COR-L47 (cell line): ENCODE results near the gene GID4.
A peak's percentile ranks its signal among the peaks of the same experiment; 100 is the strongest.

Source experiments
- DNase-seq: peaks from one replicate; lab custom pipeline; 2025; lab: John Stamatoyannopoulos, UW

Gene GID4

DNA sequence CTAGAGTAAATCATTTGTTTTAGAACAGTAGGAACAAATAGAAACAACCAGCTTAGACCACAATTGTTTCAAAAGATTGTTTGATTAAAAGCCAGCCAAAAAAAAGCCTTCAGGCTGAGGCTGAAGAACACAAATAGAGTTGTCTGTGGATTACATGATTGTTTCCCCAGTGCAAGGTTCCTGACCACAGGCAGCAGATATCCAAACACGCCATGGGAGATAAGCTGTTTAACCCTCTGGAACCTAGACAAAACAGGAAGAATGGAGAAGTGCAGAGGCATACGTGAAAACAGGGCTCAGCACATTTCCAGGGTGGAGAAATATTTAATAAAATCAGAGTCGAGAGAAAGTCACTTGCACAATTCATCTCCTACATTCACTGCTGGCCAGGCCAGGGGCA lies 21.2 kb upstream of the GID4 start:
- DNase-seq: no peak

DNA sequence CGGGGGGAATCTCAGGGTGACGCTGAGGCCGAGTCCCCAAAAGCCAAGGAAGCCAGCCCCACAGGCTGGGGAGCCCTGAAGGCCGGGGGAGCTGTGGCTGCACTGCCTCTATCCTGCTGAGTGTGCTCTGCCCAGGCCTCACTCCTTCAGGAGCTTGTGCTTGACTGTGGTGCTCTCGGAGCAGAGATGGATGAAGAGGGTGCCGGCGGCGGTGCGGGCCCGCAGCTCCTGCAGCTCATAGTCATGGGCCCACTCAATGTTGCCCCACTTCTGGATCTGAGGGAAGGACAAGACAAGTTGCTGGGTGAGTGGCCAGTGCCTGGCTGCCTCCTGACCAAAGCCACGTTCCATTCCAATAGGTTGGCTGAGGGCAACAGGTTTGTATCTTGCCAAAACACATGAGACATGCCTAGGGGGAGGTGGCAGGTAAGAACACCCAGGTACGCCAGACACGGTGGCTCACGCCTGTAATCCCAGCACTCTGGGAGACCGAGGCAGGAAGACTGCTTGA lies 20.7 kb upstream of the GID4 start:
- DNase-seq: no peak

DNA sequence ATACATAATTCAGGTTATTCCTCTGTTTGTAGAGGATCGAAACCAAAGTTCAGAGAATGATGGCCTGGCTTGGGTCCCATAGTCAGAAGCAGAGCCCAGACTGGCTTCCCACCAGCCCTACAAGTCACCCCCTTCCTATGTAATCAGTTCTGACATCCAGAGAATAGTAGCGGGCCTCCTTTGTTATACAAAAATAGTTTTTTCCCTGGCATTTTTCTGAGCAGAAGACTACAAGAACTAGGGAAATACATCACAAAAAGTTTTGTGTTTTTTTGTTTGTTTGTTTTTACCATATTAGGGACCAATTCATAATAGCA lies 19.4 kb upstream of the GID4 start:
- DNase-seq: no peak

DNA sequence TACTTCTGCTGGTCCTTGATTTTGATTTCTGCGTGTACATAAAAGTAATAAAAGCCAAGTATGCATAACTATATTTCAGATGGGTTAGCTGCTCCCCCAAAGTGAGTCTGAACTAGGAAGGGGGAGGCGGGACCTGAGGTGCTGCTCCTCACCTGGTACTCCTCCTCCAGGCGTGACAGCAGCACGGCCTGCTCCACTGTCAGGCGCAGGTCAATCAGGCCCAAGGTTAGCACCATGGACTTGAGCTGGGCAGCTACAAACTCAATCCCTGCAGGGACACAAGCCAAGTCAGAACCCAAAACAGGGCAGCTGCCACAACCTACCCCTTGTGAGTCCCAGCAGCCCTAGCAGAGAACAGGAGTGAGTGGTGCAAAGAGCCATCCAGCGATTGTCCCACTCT lies 18.2 kb upstream of the GID4 start:
- no peak for DNase-seq

DNA sequence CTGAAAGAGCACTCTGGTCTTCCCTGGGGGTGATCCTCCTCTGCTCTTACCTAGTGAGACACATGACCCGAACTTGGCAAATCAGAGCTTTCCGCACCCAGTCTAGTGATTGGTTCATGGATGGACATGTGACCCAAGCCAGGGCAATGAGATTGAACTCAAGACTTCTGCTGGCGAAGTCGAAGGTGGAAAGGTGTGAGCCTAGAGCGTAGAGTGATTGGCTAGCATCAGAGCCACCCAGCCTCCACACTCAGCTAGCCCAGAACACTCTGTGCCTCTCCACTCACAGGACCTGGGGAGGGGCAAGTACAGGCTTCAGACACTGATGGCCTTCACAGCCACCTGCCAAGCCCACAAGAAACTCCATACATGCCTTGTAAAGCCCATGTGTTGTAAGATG lies 17.8 kb upstream of the GID4 start:
- DNase-seq: no peak

DNA sequence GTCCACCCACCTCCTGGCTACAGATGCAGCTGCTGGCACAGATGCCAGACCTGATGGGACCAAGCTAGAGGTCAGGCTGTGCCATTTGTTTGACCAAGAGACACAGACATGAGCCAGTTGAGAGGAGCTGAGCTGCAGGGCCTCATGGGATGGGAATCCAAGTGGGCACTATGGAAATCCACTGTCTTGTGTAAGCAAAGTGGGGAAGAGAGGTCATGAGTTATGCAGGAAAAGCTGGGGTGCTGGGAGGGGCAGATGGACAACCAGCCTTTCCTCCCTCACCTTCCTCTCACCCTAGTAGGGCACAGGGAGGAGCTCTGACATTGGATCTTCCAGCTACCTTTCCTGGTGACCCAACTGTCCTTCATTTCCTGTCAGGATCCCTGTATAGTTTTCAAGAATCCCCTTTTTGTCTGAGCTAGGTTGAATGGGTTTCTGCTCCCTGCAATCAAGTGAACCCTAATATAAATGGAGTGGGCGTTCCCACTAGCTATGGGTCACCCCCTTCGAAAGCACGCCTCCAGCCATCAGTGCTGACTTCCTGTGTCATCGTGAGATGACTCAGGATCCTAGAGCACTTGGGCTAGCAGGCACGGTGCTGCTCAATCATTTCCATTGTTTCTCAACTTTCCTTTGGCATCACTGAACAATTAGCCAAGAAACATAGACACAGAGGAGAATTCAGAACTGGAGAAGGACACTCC lies 13.8 kb upstream of the GID4 start:
- no peak for DNase-seq

DNA sequence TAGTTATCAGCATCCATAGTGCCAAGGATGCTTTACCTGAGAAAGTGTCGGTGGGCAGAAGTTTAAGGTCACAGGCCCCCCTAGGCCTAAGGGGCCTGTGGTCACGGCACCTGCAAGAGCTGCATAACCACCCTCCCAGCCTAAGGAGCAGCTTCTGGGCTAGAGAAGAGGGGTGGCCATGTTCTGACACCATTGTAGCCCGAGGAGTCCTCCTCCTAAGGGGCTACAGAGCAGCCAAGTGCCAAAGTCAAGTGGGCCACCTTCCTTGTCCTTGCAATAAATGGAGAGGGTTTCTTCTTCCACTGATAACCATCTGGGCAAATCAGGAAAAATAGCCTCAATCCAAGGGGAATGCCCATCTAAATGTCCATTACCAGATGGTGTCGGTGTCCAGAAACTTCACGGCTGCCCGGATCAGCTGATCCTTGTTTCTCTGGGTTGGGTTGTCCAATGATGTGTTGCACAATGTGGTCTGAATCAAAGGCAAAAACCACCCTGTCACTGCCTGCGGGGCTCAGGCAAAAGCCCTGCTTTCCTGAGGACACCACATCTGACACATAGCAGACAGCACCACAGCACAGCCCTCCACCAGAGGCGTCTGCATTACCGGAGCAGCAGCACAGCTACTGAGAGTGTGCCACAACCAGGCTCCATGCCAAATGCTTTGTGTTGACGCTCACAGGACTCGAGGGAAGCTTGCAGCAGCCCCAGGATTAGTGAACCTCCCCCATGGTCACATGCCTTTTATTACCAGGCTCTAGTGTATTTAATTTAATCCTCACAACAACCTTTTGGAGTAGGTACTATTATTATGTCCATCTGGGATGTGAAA lies 13.0 kb upstream of the GID4 start:
- peak; percentile 27 for DNase-seq

DNA sequence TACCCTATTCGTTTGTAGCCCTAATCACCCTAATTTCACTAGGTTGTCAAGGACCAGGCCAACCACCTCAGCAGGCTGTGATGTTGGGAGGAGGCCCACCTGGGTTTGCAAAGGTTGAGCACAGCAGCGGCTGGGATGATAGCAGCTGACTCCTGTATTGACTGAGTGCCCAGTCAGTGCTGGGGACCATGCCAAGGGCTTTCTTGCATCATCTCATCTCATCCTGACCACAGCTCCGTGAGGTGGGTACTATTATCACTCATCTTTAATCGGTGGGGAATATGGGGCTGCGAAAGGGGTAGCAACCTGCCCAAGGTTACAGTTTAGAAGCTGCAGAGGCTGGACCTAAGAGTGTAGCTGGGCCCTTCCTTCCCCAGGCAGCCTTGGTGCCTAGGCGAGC lies 11.9 kb upstream of the GID4 start:
- DNase-seq: no peak

DNA sequence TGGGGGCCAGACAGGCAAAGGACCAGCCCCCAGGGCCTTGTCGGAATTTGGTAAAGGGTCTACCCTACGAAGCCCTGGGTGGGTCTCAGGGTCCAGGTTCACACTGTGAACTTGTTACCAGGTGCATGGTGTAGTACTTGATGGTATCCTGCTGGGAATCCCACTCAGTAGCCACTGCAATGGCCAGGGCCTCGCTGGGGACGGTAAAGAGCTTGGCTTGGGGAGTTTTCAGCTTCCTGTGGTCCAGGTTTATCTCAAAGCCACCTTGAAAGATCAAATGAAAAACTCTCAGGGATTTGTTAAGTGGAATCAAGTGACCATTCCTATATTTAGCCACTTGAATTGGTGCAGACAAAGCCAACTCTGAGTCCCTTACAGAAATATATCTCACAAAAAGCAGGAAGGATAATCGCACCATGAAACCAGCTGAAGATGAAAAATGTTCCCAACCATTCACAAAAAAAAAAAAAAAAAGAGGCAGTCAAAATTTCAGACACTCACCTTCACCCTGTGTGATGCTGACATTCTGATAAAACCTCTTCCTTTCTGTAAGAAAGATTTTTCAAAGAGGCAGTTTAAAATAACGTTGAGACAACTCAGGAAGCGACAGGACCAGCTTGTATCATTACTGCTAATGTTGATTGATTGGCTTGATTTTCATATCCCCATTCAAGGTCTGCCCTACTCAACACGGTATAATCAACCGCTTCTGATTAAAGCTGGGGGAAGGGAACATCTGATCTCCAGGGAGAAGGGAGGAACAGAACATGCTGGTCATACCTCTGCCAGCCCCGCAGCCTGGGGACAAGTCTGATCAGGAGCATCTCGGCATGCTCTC lies 10.9 kb upstream of the GID4 start:
- peak; percentile 15 for DNase-seq

DNA sequence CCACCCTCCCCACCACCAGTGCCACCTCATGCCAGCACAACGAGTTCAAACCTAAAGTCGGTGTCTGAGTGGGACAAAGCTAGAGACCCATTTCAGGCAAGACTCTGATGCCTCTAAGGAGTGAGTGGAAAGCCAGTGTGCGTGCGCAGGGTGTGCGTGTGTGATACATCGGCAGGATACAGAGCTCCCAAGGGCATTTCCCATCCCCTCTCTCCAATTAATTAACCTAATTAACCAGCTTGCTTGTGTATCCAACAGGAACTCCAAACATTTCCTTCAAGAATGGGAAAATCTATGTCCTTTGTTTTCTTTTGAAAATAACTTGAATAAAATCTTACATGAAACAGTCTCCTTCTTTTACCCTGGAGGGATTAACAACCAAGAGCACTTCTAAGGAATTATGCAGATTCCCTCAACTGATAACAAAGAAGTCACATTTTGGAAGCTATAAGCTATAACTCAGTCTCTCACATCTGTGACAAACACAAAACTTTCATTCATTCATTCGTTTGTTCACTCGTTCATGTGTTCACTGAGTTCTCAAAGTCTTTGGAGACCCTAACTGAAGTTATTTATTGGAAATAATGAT lies 10.2 kb upstream of the GID4 start:
- DNase-seq: no peak

DNA sequence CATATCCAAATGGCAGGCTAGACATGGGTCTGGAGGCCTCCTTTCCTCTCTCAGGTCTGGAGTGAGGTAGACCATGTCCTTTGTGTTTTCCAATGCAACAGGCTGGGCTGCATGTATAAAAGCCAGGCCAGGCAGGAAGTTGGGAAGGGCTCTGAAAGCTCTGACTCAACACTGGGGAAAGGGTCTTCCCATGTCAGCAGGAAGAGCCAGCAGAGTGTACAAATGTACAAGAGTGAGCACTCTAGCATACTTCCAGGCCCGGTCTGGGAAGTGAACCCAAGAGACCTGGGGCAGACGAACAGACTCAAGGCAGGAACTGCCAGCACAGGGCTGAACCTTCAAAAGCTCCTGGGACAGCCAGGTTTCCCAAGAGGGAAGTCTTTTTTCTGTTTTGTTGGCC lies 7.3 kb upstream of the GID4 start:
- DNase-seq: no peak

DNA sequence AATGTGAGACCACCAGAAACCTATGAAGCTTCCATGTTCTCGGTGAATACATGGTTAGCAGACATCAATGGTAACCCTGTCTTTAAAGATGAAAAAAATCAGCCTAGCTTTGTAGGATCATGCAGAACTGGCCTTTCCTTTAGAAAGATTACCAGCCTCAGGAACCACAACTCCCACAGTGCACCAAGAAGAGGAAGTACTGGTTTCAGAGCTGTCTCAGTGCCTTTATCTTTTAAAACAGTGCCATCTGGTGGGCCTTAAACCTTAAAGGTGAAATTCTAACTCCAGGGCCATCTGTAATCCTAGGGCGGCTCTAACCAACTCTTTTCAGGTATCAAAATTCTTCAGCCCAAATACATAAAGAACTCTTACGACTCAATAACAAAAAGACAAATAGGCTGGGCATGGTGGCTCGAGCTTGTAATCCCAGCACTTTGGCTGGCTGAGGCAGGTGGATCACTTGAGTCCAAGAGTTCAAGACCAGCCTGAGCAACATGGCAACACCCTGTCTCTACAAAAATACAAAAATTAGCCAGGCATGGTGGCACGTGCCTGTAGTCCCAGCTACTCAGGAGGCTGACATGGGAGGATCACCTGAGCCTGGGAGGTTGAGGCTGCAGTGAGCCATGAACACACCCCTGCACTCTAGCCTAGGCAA lies 5.6 kb upstream of the GID4 start:
- DNase-seq: peak; percentile 22

DNA sequence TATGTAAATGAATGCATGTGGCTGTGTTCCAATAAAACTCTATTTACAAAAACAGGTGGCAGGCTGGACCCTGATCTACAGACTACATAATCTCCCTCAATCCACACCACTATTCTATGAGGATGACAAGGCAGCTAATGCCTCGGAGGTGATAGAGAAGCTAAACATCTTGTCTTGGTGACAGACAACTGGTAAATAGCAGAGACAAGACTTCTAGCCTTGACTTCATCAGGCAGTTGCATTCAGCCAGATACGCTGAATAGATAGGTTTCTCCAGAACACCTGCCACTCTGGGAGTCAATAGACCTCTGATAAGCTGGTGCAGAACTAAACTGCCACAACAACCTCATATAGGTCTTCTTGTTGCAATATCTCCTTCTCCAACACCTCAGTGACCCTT lies 3.5 kb upstream of the GID4 start:
- no peak for DNase-seq

DNA sequence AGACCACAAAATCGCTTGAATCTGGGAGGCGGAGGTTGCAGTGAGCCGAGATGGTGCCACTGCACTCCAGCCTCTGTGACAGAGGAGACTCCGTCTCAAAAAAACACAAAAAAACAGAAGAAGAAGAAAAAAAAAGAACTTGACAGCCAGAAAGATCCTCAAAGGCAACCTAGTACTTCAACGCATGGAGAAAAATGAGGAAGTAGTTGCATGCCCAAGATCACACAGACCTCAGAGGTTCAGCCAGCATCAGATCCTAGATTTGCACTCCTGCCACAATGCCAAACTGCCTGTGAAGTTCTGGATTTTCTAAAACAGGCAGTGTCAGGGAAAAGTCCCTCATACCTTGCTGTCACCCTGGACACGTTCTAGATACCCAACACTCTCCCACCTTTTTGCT lies 1.7 kb upstream of the GID4 start:
- no peak for DNase-seq

DNA sequence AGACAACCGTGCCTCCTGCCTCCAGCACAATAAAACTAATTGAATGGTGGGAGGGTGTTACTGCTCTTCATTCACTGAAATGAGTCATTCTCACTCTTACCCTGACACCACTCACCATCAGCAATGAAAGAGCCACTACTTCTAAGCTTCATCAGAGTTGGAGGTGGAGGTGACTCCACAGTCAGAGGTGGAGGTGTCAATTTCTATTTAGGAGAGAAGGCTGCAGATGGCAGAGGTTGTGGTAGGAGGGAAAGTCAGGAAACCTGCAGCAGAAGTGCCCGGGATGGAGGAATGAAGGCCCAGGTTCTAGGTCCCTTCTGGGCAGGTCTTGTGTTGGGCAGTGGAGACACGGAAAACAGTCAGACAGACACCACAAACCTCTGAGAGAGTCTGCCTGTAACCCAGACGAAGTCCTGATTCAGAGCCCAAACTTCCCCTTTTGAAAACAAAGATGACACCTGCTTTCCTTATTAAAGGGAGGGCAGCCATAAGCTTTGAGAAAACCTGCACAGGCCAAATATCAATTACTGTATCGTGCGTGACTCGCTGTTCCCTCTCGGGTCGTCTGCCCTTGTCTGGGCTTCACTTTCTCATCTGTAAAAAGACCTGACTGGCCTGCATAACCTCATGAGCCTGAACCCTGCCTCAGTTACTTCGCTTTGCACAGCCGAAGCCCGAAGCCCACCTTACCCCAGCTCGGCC lies 908 bp upstream of the GID4 start:
- DNase-seq: no peak

DNA sequence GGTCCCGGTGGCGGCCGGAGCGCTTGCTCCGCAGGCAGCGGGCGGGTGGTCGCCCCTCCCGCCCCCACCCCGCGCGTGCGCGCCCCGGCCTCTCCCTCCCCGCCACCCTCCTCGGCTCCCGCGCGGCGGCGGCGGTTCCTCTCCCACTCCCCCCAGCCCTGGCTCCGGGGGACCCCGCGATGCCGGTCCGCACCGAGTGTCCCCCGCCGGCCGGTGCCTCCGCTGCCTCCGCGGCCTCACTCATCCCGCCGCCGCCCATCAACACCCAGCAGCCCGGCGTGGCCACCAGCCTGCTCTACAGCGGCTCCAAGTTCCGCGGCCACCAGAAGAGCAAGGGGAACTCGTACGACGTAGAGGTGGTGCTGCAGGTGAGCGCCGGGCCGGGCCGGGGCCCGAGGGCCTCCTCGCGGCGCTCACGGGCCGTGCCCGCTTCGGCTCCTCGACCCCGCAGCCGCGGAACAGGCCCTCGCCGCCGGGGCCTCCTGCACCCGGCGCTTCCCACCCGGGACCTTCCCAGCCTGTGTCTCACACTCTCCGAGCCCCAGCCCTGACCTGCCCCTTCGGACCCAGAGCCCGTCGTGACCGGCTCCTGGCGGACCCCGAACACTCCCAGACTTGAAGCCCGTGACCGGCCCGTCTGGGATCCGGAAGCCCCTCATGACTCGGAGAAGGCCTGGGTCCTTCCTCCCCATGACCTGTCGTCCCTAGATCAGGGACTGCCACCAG lies 490 bp downstream of the GID4 start:
- no peak for DNase-seq

DNA sequence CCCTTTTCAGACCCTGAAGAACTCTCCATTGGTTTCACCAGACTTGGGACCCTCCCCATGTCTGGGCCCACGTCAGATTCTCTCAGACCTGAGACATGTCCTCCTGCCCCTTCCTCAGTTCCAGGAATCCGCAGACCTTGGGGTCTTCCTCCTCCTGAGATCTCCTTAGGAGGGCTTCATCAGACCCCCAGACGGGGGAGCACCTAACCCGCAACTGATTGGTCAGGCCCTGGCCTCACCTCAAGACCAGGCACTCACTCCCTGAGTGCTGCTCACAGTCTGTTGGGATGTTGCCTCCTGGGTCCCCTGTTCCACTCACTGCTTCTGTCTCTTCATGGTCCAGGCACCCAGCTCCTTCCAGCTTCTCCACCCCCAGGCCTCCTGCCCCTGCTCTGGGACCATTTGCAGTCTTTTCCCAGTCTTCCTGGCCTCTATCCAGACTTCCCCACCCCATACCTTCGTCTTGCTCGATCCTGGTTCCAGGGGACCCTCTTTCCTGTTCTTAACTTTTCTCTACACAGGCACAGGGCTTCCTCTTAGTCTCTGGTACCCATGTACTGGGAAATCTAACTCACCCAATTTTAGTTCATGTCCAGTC lies 1.2 kb downstream of the GID4 start:
- DNase-seq: no peak

DNA sequence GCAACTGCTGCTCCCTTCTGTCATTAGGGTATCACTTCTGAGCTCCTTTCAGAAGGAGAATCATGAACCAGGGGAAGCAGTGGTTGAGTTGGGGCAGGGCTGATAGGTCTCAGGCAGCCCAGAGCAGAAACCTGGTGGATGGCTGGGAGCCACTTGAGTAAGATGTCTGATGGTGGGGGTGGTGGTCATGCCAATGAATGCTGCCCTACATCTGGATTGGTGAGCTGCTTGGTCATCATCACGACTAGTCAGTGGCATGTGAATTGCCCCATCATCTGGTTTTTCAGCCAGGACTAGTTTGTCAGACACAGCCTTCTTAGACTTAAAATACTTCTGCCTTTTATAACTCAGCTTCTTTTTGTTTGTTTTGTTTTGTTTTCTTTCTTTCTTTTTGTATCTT lies 2.6 kb downstream of the GID4 start:
- no peak for DNase-seq

DNA sequence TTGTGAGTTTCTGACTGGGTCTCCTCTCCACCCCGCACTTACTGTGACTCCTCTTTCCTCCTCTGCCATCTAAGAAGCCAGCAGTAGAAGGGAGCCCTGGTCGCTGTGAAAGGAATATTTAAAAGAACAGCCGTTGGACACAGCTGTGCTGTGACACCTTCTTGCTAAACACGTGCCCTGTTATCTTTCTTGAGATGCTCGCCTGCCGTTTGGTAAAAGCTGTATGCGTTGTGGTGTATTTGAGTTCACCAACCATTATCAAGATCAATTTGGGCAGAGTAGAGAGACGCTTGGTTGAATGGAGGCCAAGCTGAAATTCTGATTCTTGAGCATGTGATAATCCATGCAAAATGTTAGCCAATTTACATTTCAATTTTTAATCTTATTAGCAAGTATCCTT lies 3.8 kb downstream of the GID4 start:
- DNase-seq: no peak

DNA sequence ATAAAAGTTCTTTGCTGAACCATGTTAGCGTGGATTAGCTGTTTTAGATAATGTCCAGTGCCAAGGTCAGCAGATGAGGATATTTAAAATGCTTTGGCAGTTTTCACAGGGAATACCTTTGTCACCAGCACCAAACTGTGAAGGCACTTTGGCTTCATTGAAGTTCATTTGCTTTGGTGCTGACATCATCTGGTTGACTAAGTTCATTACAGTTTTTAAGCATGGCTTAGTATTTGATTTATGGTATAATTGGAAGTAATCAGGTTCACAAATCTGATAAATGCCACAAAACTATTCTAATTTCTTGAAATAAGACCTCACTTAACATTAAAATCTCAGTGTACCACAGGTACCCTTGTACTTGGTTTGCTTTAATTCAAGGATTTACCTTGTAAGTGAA lies 4.3 kb downstream of the GID4 start:
- no peak for DNase-seq
